Measurements from ENCODE around the gene RPS14. TPM values are rescaled to one million over a fixed set of nuclear protein-coding genes. Genes with fewer than 3 reads are reported as not detected.

RPS14 gene
- polyA plus RNA-seq, 1 donor from 2014 or later = 7,694 TPM

GRCh38 chr5:150444770-150445169 is 4.8 kb downstream of the RPS14 start:
- Mint-ChIP-seq H3K27me3 (no peaks in the 10 kb centered on the region), H3K36me3 (no peaks in the 10 kb centered on the region), H3K4me3 (peak overlapping the region in 1 of 4 donors; percentile 54), H3K4me1 (peaks cover 11 to 24% (median 11%) of the 10 kb centered on the region in 3 donors), H3K27ac (no peak overlapping the region), H3K9me3 (no peaks in the 10 kb centered on the region)

GRCh38 chr5:150443242-150444075 is 6.1 kb downstream of the RPS14 start:
- no peaks in the 10 kb centered on the region for H3K9me3 Mint-ChIP-seq
- peaks cover 5 to 19% (median 10%) of the 10 kb centered on the region in 3 donors for H3K4me1 Mint-ChIP-seq
- no peak overlapping the region for H3K27ac Mint-ChIP-seq
- no peaks in the 10 kb centered on the region for H3K36me3 Mint-ChIP-seq
- no peak overlapping the region for H3K4me3 Mint-ChIP-seq
- H3K27me3 Mint-ChIP-seq = no peaks in the 10 kb centered on the region

- Mint-ChIP-seq H3K36me3 (no peaks in the 10 kb centered on the region), H3K9me3 (no peaks in the 10 kb centered on the region), H3K27ac (no peak overlapping the region)
These were observed 6.8 kb downstream of the RPS14 start for GRCh38 chr5:150442699-150443080.

GRCh38 chr5:150441813-150442698 is 7.5 kb downstream of the RPS14 start:
- Mint-ChIP-seq H3K4me3 (peak overlapping the region in 1 of 4 donors; percentile 51), H3K27ac (no peak overlapping the region), H3K27me3 (no peaks in the 10 kb centered on the region), H3K36me3 (no peaks in the 10 kb centered on the region), H3K9me3 (no peaks in the 10 kb centered on the region), H3K4me1 (peaks cover 4 to 7% (median 5%) of the 10 kb centered on the region in 3 donors)

More at GRCh38 chr5:150442699-150443080, 6.8 kb downstream of the RPS14 start:
- Mint-ChIP-seq H3K27me3 (no peaks in the 10 kb centered on the region), H3K4me1 (peaks cover 0 to 11% (median 5%) of the 10 kb centered on the region in 3 donors), H3K4me3 (no peak overlapping the region)

- H3K27ac Mint-ChIP-seq = no peak overlapping the region
- peaks cover 6 to 10% (median 8%) of the 10 kb centered on the region in 3 donors for H3K4me1 Mint-ChIP-seq
- no peaks in the 10 kb centered on the region for H3K9me3 Mint-ChIP-seq
- H3K36me3 Mint-ChIP-seq = no peaks in the 10 kb centered on the region
- no peaks in the 10 kb centered on the region for H3K27me3 Mint-ChIP-seq
- peak overlapping the region in 2 of 4 donors; percentile 48 to 51 for H3K4me3 Mint-ChIP-seq
These were observed 8.4 kb downstream of the RPS14 start for GRCh38 chr5:150440948-150441812.

GRCh38 chr5:150438873-150439546 is 10.5 kb downstream of the RPS14 start:
- H3K27me3 Mint-ChIP-seq = no peaks in the 10 kb centered on the region
- H3K36me3 Mint-ChIP-seq = peaks cover 2% of the 10 kb centered on the region
- no peak overlapping the region for H3K27ac Mint-ChIP-seq
- H3K9me3 Mint-ChIP-seq = no peaks in the 10 kb centered on the region
- H3K4me3 Mint-ChIP-seq = no peak overlapping the region
- H3K4me1 Mint-ChIP-seq = peaks cover 10 to 11% (median 10%) of the 10 kb centered on the region in 3 donors

- H3K36me3 Mint-ChIP-seq = peaks cover 2% of the 10 kb centered on the region
- peak overlapping the region; percentile 12 to 92 (median 40) for H3K4me3 Mint-ChIP-seq
- H3K27me3 Mint-ChIP-seq = no peaks in the 10 kb centered on the region
- H3K4me1 Mint-ChIP-seq = peaks cover 11 to 20% (median 15%) of the 10 kb centered on the region in 3 donors
- H3K9me3 Mint-ChIP-seq = no peaks in the 10 kb centered on the region
- peak overlapping the region; percentile 60 to 92 (median 62) for H3K27ac Mint-ChIP-seq
These were observed 13.3 kb downstream of the RPS14 start for GRCh38 chr5:150436141-150436680.

- H3K27me3 Mint-ChIP-seq = no peaks in the 10 kb centered on the region
- H3K36me3 Mint-ChIP-seq = peaks cover 2% of the 10 kb centered on the region
- H3K27ac Mint-ChIP-seq = peak overlapping the region in 1 of 3 donors; percentile 39
- H3K4me3 Mint-ChIP-seq = no peak overlapping the region
- no peaks in the 10 kb centered on the region for H3K9me3 Mint-ChIP-seq
- H3K4me1 Mint-ChIP-seq = peaks cover 16 to 30% (median 19%) of the 10 kb centered on the region in 3 donors
These were observed 15.1 kb downstream of the RPS14 start for GRCh38 chr5:150434464-150434863.

- H3K27ac Mint-ChIP-seq = peak overlapping the region in 2 of 3 donors; percentile 60 to 73
- H3K4me3 Mint-ChIP-seq = peak overlapping the region in 1 of 4 donors; percentile 60
- H3K9me3 Mint-ChIP-seq = no peaks in the 10 kb centered on the region
- H3K36me3 Mint-ChIP-seq = peaks cover 4% of the 10 kb centered on the region
- H3K4me1 Mint-ChIP-seq = peaks cover 19 to 39% (median 35%) of the 10 kb centered on the region in 3 donors
- no peaks in the 10 kb centered on the region for H3K27me3 Mint-ChIP-seq
These were observed 18.0 kb downstream of the RPS14 start for GRCh38 chr5:150431574-150431973.

- peak overlapping the region; percentile 27 to 73 (median 60) for H3K27ac Mint-ChIP-seq
- H3K36me3 Mint-ChIP-seq = peaks cover 4% of the 10 kb centered on the region
- peaks cover 15 to 34% (median 31%) of the 10 kb centered on the region in 3 donors for H3K4me1 Mint-ChIP-seq
- H3K4me3 Mint-ChIP-seq = peak overlapping the region in 1 of 4 donors; percentile 60
- no peaks in the 10 kb centered on the region for H3K27me3 Mint-ChIP-seq
- no peaks in the 10 kb centered on the region for H3K9me3 Mint-ChIP-seq
These were observed 18.5 kb downstream of the RPS14 start for GRCh38 chr5:150431048-150431447.

GRCh38 chr5:150429410-150429873 is 20.1 kb downstream of the RPS14 start:
- peak overlapping the region; percentile 72 to 98 (median 90) for H3K27ac Mint-ChIP-seq
- peaks cover 1% of the 10 kb centered on the region for H3K36me3 Mint-ChIP-seq
- H3K4me3 Mint-ChIP-seq = peak overlapping the region; percentile 22 to 91 (median 76)
- H3K4me1 Mint-ChIP-seq = peaks cover 16 to 33% (median 30%) of the 10 kb centered on the region in 3 donors
- no peaks in the 10 kb centered on the region for H3K9me3 Mint-ChIP-seq
- H3K27me3 Mint-ChIP-seq = peaks cover 2% of the 10 kb centered on the region

- Mint-ChIP-seq H3K4me3 (peak overlapping the region in 1 of 4 donors; percentile 87), H3K27ac (peak overlapping the region in 2 of 3 donors; percentile 72 to 98), H3K27me3 (peaks cover 2% of the 10 kb centered on the region), H3K36me3 (peaks cover 1% of the 10 kb centered on the region), H3K9me3 (no peaks in the 10 kb centered on the region), H3K4me1 (peaks cover 16 to 33% (median 30%) of the 10 kb centered on the region in 3 donors)
These were observed 20.6 kb downstream of the RPS14 start for GRCh38 chr5:150428978-150429377.

GRCh38 chr5:150428106-150428876 is 21.2 kb downstream of the RPS14 start:
- peak overlapping the region in 1 of 4 donors; percentile 87 for H3K4me3 Mint-ChIP-seq
- peaks cover 2% of the 10 kb centered on the region for H3K27me3 Mint-ChIP-seq
- H3K27ac Mint-ChIP-seq = peak overlapping the region; percentile 4 to 98 (median 13)
- H3K4me1 Mint-ChIP-seq = peaks cover 16 to 30% (median 28%) of the 10 kb centered on the region in 3 donors
- H3K36me3 Mint-ChIP-seq = peaks cover 1% of the 10 kb centered on the region
- H3K9me3 Mint-ChIP-seq = no peaks in the 10 kb centered on the region
